GM18519 (cell line): ENCODE data around the gene CPA1.
"Not testable (repeated sequence)": the region's sequence is repeated elsewhere in the genome, so short reads cannot be mapped to it uniquely, and the experiment has no call there.

Experiments used
- ATAC-seq: cut with Tn5 transposase; IDR thresholded peaks from one replicate; pipeline ENCODE4 v1.9.1; 2021; ENCODE audit warnings: mild to moderate bottlenecking, moderate library complexity; ENCODE audit not compliant: unreplicated experiment, low FRiP score

Gene CPA1

GRCh38 chr7:130371046-130371445 is 9.2 kb upstream of the CPA1 start:
- ATAC-seq, result no peak

DNA sequence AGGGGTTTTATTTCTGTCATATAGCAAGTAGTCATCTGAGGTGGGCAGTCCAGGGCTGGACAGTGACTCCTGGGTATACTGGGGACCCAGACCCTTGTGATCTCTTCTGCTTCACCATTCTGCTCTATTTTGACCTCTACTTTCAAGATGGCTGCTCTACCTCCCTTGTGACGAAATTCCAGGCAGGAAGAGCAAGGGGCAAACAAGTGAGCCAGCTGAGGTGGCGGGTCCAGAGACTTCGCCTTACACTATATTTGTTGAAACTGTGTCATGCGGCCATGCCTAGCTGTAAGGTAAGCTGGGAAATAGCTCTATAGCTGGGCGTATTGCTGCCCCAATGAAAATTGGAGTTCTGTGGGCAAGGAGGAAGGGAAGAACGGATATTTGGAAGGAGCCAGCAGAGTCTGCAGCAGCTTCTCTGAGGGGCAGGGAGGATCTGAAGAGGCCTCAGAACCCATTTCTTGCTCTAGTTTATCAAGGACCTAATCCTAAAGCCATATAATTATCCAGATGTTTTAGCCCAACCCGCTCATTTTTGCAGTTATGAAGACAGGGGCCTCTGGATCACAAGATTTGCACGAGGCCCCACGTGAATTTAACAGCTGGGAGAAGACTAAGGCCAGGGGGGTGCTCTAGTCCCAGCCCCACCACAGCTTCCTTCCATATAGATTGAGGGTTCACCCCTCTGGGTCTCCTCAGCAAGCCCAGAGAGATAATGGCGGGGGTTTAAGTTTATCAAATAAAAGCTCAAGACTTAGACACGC is 7.7 kb upstream of the CPA1 start:
- ATAC-seq, result no peak

GRCh38 chr7:130374507-130374906 is 5.8 kb upstream of the CPA1 start:
- ATAC-seq, result no peak

GRCh38 chr7:130376461-130376860 is 3.8 kb upstream of the CPA1 start:
- not testable (repeated sequence) for ATAC-seq

- ATAC-seq, result no peak
These were observed 3.1 kb upstream of the CPA1 start for GRCh38 chr7:130377178-130377577.

- no peak for ATAC-seq
These were observed 1.3 kb upstream of the CPA1 start for GRCh38 chr7:130379019-130379418.

GRCh38 chr7:130379532-130379920 is 768 bp upstream of the CPA1 start:
- ATAC-seq, result no peak

DNA sequence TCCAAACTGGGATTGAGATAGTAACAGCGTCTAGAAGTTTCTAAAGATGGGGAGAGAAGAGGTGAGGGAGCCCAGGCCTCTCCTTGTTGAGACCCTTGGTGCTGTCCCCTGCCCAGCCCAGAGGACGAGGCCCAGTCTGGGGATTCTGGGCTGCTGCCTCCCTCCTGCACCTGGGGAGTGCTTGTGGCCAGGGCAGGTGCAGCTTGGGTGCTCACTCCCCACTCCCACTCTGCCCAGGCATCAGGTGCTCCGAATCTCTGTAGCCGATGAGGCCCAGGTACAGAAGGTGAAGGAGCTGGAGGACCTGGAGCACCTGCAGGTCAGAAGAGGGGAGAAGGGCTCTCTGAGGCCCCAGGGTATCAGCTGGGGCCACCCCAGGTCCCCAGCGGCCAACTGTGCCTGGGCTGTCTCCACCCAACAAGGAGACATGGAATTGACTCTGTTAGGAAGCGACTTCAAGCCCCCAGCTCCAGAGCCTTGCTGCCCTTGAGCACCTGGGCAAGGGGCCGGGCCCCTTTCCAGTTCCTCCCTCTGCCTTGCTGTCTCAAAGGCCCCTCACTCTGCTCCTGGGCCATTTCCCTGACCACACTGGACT is 664 bp downstream of the CPA1 start:
- ATAC-seq, result no peak

GRCh38 chr7:130381468-130382312 is 1.4 kb downstream of the CPA1 start:
- no peak for ATAC-seq

DNA sequence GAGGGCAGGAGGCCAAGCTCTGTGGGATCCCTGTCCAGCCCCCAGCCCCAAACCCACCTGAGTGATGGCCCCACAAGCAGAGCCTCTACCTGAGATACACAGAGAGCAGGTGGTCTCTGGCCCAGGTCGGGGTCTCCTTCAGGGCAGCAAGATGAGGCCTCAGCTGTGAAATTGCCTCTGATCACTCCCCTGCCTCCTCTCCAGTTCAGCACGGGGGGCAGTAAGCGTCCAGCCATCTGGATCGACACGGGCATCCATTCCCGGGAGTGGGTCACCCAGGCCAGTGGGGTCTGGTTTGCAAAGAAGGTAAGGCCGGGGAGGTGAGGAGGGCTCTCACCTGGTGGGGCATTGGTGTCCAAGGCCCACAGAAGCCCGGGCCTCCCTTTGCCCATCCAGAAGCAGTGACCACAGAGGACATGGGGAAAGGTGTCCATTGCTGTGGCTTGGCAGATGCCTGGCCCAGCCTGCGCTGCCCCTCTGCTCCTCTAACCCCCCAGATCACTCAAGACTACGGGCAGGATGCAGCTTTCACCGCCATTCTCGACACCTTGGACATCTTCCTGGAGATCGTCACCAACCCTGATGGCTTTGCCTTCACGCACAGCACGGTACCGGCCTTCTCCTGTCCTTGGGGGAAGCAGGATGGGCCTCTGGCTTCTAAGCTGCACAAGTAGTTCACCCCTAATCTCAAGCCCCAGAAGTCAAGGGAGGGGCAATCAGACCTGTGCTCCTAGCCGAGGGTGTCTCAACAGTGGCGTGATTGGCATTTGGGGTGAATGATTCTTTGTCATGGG is 3.1 kb downstream of the CPA1 start:
- ATAC-seq, result no peak

DNA sequence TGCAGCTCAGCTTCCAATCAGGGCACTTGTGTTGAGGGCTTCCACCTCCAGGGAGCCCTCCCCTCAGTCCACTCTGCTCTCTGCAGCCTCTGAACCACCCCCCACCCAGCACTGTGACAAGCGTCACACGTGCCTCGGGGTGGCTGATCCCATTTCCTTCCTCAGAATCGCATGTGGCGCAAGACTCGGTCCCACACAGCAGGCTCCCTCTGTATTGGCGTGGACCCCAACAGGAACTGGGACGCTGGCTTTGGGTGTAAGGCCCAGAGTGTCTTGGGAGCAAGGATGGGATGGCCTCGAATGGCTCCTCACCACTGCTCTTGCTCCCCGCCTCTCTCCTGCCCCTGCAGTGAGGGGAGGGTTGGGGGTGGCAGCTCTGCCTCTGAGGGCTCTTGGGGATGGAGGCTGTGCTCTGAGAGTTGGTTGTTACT is 4.1 kb downstream of the CPA1 start:
- ATAC-seq, result no peak

GRCh38 chr7:130384841-130385599 is 4.7 kb downstream of the CPA1 start:
- ATAC-seq, result no peak

DNA sequence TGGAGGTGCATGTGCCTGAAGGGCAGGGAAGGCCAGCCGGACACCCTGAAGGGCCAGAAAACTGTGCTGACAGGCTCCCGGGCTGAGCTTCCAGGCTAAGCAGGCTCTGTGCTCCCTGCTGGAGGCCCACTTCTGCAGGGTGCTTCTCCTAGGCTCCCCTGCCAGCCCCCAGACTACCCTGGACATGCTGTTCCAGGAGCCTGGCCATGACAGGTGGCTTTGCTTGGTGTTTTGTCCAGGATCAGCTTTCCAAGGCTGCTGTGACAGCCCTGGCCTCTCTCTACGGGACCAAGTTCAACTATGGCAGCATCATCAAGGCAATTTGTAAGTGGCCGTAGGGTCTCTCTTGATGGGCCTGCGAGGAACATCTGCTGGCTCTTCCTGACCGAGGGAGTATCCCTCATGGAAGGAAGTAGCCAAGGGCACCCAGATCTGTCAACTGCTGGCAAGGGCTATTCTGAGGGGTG is 5.3 kb downstream of the CPA1 start:
- ATAC-seq, result no peak

- no peak for ATAC-seq
These were observed 6.6 kb downstream of the CPA1 start for GRCh38 chr7:130386876-130387275.

GRCh38 chr7:130387306-130387627 is 7.0 kb downstream of the CPA1 start:
- no peak for ATAC-seq

GRCh38 chr7:130387628-130388403 is 7.5 kb downstream of the CPA1 start:
- no peak for ATAC-seq

DNA sequence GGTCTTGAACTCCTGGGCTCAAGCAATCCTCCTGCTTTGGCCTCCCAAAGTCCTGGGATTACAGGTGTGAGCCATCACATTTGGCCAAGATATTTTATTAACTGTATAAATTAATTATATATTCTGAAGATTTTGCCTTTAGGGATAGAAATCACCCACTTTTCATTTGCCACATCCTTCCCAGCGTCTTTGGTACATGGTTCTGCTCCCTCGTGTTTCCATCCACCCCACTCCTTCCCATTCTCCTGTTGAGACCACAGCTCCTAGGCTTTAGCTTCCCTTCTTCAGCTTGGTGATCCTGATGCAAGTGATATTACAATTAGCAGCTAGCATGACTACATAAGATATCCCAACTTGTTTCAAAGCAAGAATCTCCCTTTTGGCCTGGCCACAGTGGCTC is 8.4 kb downstream of the CPA1 start:
- no peak for ATAC-seq

DNA sequence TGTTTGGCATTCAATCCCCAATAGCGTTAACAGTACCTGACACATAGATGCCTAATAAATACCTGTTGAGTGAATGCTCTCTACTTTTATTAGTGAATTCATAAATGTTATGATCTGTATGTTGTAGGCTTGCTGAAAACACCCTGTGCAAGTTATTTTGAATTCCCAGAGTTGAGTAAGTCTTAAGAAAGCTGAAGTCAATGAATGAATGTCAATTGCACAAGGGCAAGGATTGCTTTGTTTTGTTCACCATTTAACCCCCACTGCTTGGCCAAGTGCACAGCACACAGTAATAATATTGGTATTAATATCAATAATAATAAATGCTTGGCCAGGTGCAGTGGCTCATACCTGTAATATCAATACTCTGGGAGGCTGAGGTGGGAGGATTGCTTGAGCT is 10.2 kb downstream of the CPA1 start:
- no peak for ATAC-seq

DNA sequence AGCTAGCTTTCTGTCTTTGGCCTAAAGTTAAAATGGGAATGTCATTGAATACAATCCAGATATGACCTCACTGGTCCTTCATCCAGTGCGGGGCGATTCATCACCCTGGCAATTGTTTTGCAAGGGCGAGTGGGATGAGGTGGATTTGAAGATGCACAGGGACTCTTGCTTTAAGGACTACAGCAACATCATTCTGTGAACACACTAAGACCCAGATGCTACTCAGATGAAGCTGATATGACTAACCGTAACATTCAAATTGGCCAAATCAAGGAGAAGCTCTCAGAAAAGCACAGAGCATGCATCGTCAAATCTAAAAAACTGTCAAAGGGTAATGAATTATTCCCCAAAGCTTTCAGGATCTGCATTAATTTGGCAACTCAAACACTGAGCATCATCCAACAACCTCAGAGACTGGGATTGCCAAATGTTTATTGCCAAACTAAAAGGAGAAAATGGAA is 12.8 kb downstream of the CPA1 start:
- ATAC-seq, result no peak
